Activated CD4-positive, alpha-beta memory T cell treated with anti-CD3 and anti-CD28 coated beads for 36 hours (primary cell): ENCODE results near the gene ZBTB20. TPM values are rescaled to one million over a fixed set of nuclear protein-coding genes. Genes with fewer than 3 reads are reported as not detected.
"Not testable (repeated sequence)": the region's sequence is repeated elsewhere in the genome, so short reads cannot be mapped to it uniquely, and the experiment has no call there.

Source experiments
- CTCF ChIA-PET: fragments of 350-600 bp; sonication (Branson Sonifier 250); formaldehyde crosslinking; loops from one replicate; lab custom pipeline; 2021; ENCODE audit warnings: antibody characterized with exemption, inconsistent platforms; lab: Charles Lee
- POLR2A ChIA-PET: fragments of 350-600 bp; sonication (Branson Sonifier 250); formaldehyde crosslinking; loops from one replicate; lab custom pipeline; 2021; ENCODE audit warnings: antibody characterized with exemption; lab: Charles Lee
- DNase-seq: peaks from one replicate; pipeline ENCODE4 v3.0.0-alpha.2; 2020
- H3K27ac Mint-ChIP-seq: one replicate; pipeline ENCODE4 v1.8.0; 2021; ENCODE audit warnings: mixed read lengths
- H3K27me3 Mint-ChIP-seq: one replicate; pipeline ENCODE4 v1.8.0; 2021; ENCODE audit warnings: mixed read lengths
- H3K36me3 Mint-ChIP-seq: one replicate; pipeline ENCODE4 v1.8.0; 2021; ENCODE audit warnings: mixed read lengths
- H3K4me1 Mint-ChIP-seq: one replicate; pipeline ENCODE4 v1.8.0; 2021; ENCODE audit warnings: low read depth, mixed read lengths
- H3K4me3 Mint-ChIP-seq: one replicate; pipeline ENCODE4 v1.8.0; 2021; ENCODE audit warnings: mild to moderate bottlenecking, mixed read lengths
- H3K9me3 Mint-ChIP-seq: one replicate; pipeline ENCODE4 v1.8.0; 2021; ENCODE audit warnings: mixed read lengths
- intact Hi-C: fragments of 100-400 bp; cut with micrococcal nuclease; formaldehyde crosslinking; loops from one replicate; pipeline ENCODE4 v1.15.1; 2023
- total RNA-seq, 2 experiments: library from RNA; stranded (reverse); gene quantifications; one replicate each; pipeline ENCODE4 v1.2.3, GENCODE V29; 2021

The ZBTB20 gene
- total RNA-seq, 2 experiments from 2014 or later, result 4.4 to 5.4 TPM

DNA sequence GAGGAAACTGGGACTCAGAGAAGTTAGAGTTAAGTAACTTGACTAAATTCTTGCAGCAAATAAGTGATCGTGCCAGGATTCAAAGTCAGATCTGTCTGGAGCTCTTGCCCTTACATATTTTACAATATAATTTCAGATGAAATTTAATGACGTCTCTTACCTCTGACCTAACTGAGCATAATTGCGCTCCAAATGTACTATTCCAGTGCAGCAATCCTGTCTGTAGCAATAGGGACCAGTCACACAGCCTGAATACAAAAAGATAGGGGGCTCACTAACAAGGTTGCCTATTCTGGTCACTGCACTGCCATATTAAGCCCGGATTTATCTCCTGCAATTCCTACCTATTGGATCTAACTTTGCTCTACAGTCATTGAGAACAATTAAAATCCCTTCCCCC, 316.4 kb downstream of the ZBTB20 start:
- Mint-ChIP-seq H3K27ac (no peak overlapping the region), H3K27me3 (no peaks in the 10 kb centered on the region), H3K36me3 (no peaks in the 10 kb centered on the region), H3K4me1 (peaks cover 4% of the 10 kb centered on the region), H3K4me3 (no peak overlapping the region), H3K9me3 (no peaks in the 10 kb centered on the region)
- DNase-seq, result no peak
- CTCF ChIA-PET, result interaction anchor here (1.0 kb wide), 1 partner anchor 209 kb away, joined by 3 read pairs; no protein-coding TSS in a partner anchor
- intact Hi-C loops, result no loop called here
- POLR2A ChIA-PET, result no interaction called here

DNA sequence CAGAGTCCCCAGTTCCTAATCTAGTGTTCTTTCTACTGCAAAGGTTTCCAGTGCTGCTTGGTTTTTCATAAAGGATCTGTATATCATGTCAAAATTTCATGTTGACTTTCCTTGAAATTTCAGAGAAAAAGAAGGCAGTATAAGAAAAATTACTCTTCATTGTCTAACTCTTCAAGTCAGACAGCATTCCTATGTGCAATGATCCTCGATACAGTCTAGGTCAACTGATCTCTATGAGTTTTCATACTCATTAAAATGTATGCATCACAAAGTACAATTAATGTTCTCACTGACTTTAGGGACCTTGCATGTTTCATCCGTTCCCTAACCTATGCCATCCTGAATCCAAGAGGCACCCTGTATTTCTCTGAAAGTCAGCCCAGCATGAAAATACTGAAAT, 317.3 kb downstream of the ZBTB20 start:
- Mint-ChIP-seq H3K27ac (no peak overlapping the region), H3K9me3 (no peaks in the 10 kb centered on the region), H3K27me3 (no peaks in the 10 kb centered on the region), H3K36me3 (no peaks in the 10 kb centered on the region), H3K4me1 (peaks cover 4% of the 10 kb centered on the region), H3K4me3 (no peak overlapping the region)
- ChIA-PET POLR2A (no interaction called here), CTCF (interaction anchor here (1.0 kb wide), 1 partner anchor 210 kb away, joined by 3 read pairs; no protein-coding TSS in a partner anchor)
- intact Hi-C loops, result loop anchor here (5.0 to 10.0 kb wide), 3 partner anchors 263 to 863 kb away; no protein-coding TSS in a partner anchor
- DNase-seq, result no peak

DNA sequence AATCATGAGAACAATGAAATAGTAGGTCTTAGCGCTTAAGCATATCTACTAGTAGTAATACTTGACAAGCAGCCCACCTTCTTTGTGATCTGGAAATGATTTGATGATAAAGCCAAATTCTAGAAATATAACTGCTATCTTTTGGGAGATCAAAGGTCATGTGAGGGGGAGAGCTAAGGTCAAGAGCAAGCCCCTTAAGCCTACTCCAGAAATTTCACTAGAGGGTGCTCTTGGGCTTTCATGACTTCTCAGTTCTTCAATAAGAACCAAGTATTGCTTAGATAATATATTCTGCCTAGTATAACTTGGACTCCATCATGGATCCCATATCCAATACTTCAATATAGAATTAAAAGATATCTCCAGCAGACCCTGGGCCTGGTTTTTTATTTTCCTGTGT, 319.6 kb downstream of the ZBTB20 start:
- POLR2A ChIA-PET, result no interaction called here
- CTCF ChIA-PET, result interaction anchor here (0.7 to 1.7 kb wide), 9 partner anchors 214 to 988 kb away, joined by 3 to 6 read pairs (median 3); no protein-coding TSS in a partner anchor
- no peaks in the 10 kb centered on the region for H3K27me3 Mint-ChIP-seq
- H3K4me3 Mint-ChIP-seq, result no peak overlapping the region
- H3K9me3 Mint-ChIP-seq, result no peaks in the 10 kb centered on the region
- H3K36me3 Mint-ChIP-seq, result no peaks in the 10 kb centered on the region
- H3K27ac Mint-ChIP-seq, result no peak overlapping the region
- H3K4me1 Mint-ChIP-seq, result peaks cover 4% of the 10 kb centered on the region
- intact Hi-C loops, result loop anchor here (1.0 to 10.0 kb wide), 5 partner anchors 265 to 987 kb away; no protein-coding TSS in a partner anchor
- no peak for DNase-seq

DNA sequence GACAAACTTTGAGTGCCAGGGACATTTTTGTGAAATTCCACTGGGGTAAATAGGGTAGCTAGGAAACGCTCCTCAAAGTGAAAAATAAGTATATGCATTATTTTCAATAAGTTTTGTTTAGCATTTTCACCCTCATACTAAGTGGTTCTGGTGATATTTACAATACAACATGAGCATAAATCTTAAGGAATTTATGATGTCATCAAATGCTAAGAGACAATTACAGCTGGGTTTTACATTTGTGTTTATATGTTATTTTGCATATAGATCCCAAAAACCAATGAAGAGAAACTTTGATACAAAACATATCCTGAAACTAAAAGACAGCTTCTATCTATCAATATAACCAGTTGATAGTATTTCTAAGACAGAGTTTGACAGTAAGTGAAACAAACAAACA, 323.1 kb downstream of the ZBTB20 start:
- Mint-ChIP-seq H3K9me3 (no peaks in the 10 kb centered on the region), H3K36me3 (no peaks in the 10 kb centered on the region), H3K27ac (no peak overlapping the region), H3K4me3 (no peak overlapping the region), H3K4me1 (no peaks in the 10 kb centered on the region), H3K27me3 (no peaks in the 10 kb centered on the region)
- DNase-seq, result no peak
- ChIA-PET CTCF (no interaction called here), POLR2A (no interaction called here)
- intact Hi-C loops, result loop anchor here (10.0 kb wide), 1 partner anchor 439 kb away; no protein-coding TSS in a partner anchor

DNA sequence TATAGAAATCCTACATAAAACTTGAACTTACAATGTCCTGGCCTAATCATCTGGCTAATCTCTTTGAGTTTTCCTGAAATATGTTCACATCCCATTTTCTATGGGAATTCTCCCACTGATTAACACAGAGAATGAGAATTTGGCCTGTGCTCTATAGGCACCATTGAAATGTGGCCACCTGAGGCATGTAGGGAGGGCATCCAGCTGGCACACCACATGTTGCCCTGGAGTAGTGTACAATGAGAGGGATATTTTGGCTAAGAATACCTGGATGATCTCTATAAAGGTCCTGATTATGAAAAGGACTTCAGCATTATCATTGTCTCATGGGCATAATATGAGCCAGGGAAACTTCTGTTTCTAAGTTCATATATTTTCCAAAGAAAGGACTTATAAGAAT, 324.0 kb downstream of the ZBTB20 start:
- Mint-ChIP-seq H3K36me3 (no peaks in the 10 kb centered on the region), H3K4me3 (no peak overlapping the region), H3K27ac (no peak overlapping the region), H3K4me1 (no peaks in the 10 kb centered on the region), H3K27me3 (no peaks in the 10 kb centered on the region), H3K9me3 (no peaks in the 10 kb centered on the region)
- ChIA-PET POLR2A (no interaction called here), CTCF (no interaction called here)
- intact Hi-C loops, result loop anchor here (10.0 kb wide), 1 partner anchor 438 kb away; no protein-coding TSS in a partner anchor
- DNase-seq, result no peak

DNA sequence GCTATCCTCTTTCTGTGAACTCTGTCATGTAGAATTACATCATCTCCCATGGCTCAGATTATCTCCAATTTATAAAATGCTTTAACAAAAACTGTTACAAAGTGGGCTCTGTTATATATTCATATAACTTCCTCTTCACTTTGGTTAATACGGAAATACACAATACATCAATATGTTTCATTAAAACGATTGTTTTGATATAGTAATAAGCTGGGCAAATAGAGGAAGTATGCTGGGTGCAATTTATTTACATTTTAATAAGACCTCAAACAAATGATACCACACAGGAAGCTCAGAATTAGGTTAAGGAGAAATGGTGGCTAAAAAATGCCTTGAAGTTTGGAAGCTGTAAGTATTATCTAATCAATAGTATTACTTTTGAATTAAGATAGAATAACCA, 331.0 kb downstream of the ZBTB20 start:
- CTCF ChIA-PET, result interaction anchor here (2.4 kb wide), 1 partner anchor 10 kb away, joined by 5 read pairs; no protein-coding TSS in a partner anchor
- intact Hi-C loops, result no loop called here
- no peaks in the 10 kb centered on the region for H3K27me3 Mint-ChIP-seq
- H3K27ac Mint-ChIP-seq, result no peak overlapping the region
- DNase-seq, result no peak
- H3K36me3 Mint-ChIP-seq, result peaks cover 6% of the 10 kb centered on the region
- H3K4me1 Mint-ChIP-seq, result peaks cover 5% of the 10 kb centered on the region
- POLR2A ChIA-PET, result no interaction called here
- H3K9me3 Mint-ChIP-seq, result peaks cover 3% of the 10 kb centered on the region
- H3K4me3 Mint-ChIP-seq, result no peak overlapping the region

DNA sequence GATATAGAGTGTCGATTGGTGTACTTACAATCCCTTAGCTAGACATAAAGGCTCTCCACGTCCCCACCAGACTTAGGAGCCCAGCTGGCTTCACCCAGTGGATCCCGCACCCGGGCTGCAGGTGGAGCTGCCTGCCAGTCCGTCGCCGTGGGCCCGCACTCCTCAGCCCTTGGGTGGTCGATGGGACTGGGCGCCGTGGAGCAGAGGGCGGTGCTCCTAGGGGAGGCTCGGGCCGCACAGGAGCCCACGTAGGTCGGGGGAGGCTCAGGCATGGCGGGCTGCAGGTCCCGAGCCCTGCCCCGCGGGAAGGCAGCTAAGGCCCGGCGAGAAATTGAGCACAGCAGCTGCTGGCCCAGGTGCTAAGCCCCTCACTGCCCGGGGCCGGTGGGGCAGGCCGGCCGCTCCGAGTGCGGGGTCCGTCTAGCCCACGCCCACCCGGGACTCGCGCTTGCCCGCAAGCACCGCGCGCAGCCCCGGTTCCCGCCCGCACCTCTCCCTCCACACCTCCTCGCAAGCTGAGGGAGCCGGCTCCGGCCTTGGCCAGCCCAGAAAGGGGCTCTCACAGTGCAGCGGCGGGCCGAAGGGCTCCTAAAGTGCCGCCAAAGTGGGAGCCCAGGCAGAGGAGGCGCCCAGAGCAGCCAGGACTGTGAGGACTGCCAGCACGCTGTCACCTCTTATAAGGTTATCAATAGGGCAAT, 334.4 kb downstream of the ZBTB20 start:
- CTCF ChIA-PET, H3K36me3 Mint-ChIP-seq, H3K4me3 Mint-ChIP-seq, H3K27ac Mint-ChIP-seq, H3K27me3 Mint-ChIP-seq, DNase-seq, POLR2A ChIA-PET, H3K9me3 Mint-ChIP-seq, intact Hi-C loops: not testable (repeated sequence)
- H3K4me1 Mint-ChIP-seq, result peaks cover 15% of the 10 kb centered on the region

DNA sequence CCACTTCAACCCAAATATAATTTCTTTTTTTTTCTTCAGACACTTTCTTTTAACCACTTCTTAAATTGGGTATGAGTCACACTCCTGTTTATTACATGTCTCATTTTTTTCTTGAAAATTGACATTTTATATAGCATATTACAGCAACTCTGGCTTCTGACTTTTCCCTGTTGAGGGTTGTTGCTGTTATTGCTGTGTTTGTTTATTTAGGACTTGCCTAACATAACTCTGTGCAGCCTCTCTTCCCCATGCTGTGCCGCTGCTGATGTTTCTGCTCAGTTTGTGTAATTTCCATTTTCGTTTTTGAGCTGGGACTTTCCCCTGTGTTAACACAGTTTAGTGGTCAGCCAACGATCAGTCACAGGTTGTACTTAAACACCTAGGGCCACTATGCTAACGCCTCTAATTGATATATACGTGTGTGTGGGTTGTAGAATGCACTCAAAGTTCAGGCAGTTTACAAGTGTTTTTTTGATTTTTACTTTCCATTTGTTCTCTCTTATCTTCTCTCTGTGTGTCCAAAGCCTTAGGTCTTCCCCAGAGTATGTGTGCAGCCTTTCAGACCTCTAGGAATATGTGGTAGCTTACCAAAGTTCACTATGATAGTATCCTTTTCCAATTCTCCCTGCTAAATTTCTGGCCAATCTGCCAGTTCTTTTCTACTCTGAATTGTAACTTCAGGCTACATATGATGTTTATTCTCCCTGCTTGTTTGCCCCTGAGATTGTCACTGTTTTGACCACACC, 337.2 kb downstream of the ZBTB20 start:
- Mint-ChIP-seq H3K27me3 (no peaks in the 10 kb centered on the region), H3K9me3 (peaks cover 3% of the 10 kb centered on the region), H3K4me3 (no peak overlapping the region), H3K4me1 (peaks cover 14% of the 10 kb centered on the region), H3K27ac (no peak overlapping the region), H3K36me3 (peaks cover 9% of the 10 kb centered on the region)
- DNase-seq, result peak; percentile 36
- POLR2A ChIA-PET, result no interaction called here
- intact Hi-C loops, result no loop called here
- CTCF ChIA-PET, result no interaction called here

DNA sequence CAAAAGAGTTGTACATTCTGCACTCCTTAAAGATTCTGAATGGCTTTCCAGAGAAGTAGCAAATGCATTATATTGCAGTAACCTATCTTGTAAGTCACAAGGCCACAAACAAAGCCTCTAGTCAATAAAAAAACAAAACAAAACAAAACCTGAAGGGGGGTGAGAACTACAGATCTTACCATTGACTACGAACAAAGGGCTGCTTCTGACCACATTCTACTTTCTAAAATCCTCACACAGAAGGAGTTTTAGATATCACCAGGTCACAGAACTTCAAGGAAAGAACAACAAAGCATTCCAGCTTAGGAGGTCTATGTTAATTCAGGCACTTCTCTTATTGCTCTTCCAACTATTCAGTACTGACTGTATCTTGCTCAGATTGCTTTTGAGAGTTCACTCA, 343.0 kb downstream of the ZBTB20 start:
- ChIA-PET CTCF (no interaction called here), POLR2A (no interaction called here)
- H3K27ac Mint-ChIP-seq, result no peak overlapping the region
- H3K27me3 Mint-ChIP-seq, result no peaks in the 10 kb centered on the region
- no peak for DNase-seq
- intact Hi-C loops, result no loop called here
- no peaks in the 10 kb centered on the region for H3K9me3 Mint-ChIP-seq
- H3K36me3 Mint-ChIP-seq, result peaks cover 9% of the 10 kb centered on the region
- H3K4me3 Mint-ChIP-seq, result no peak overlapping the region
- peaks cover 10% of the 10 kb centered on the region for H3K4me1 Mint-ChIP-seq

DNA sequence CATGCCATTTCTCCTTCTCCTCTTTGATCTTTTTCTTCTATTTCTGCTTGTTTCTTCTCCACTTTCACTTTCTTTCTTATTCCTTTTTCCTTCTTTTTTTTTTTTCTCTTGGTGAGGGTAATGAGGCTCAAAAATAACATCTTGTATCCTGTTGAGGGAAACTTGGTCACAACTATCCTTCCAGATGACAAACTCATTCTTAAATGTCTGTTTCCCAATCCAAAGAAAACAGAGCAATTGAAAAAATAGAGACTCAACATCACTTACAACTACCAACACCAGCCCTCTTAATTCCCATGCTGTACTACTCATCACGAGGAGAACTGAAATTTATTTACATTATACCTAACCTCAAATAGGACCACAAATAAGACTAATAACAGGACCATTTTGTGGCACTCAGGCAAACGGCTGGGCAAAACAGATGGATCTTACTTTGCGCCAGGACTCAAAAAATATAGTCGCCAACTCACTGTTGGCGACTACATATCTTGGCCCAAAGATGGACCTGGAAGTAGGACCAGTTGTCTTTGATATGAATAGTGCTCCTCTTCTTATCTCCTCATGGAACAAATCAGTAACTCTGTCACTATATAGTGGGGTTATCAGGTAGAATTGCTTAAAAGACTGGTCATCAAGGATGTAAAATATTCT, 343.9 kb downstream of the ZBTB20 start:
- Mint-ChIP-seq H3K4me1 (peaks cover 10% of the 10 kb centered on the region), H3K4me3 (no peak overlapping the region), H3K27me3 (no peaks in the 10 kb centered on the region), H3K36me3 (peaks cover 12% of the 10 kb centered on the region), H3K27ac (no peak overlapping the region), H3K9me3 (no peaks in the 10 kb centered on the region)
- CTCF ChIA-PET, result no interaction called here
- POLR2A ChIA-PET, result no interaction called here
- DNase-seq, result no peak
- intact Hi-C loops, result no loop called here

DNA sequence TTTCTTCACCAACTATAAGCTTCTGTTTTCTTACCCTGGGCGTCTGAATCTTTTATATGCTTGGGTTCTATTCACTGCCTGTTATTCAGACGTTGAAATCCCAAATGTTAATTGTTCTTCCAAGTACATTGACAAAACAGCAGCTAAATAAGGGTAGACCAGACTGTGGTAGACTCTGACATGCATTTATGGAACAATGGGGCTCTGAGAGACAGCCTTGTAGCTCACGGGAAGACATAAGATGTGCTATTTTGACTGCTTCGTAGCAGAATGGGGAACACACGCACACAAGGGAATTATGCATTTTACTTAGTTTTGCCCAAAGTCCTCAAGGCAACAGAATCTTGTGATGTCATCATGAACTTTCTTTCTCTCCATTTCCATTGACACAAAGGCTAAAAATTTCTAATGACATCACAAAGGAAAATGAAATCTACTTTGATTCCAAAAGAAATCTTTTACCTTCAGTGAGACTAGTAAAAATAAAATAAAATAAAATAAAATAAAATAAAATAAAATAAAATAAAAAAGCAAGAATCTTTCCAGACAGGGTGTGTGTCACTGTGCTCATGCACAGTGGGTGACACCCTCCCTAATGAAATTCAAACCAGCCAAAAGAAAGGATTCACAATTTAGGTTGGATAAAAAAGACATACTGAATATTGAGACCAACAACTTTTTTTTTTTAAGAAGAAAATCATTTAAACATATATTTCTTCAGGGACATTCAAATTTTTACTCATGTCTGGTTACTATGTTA, 346.6 kb downstream of the ZBTB20 start:
- CTCF ChIA-PET, result no interaction called here
- peaks cover 12% of the 10 kb centered on the region for H3K36me3 Mint-ChIP-seq
- POLR2A ChIA-PET, result no interaction called here
- H3K27me3 Mint-ChIP-seq, result no peaks in the 10 kb centered on the region
- no peaks in the 10 kb centered on the region for H3K9me3 Mint-ChIP-seq
- no peak overlapping the region for H3K4me3 Mint-ChIP-seq
- DNase-seq, result no peak
- intact Hi-C loops, result no loop called here
- H3K27ac Mint-ChIP-seq, result no peak overlapping the region
- peaks cover 10% of the 10 kb centered on the region for H3K4me1 Mint-ChIP-seq
